ENCODE results near the gene CDK2. TPM values are rescaled to one million over a fixed set of nuclear protein-coding genes. Genes with fewer than 3 reads are reported as not detected.
"Not testable (repeated sequence)": the region's sequence is repeated elsewhere in the genome, so short reads cannot be mapped to it uniquely, and the experiment has no call there.

The CDK2 gene
- 100 to 1,000 TPM; 117 to 125 TPM for total RNA-seq
- 8.2 TPM for polyA plus RNA-seq

DNA sequence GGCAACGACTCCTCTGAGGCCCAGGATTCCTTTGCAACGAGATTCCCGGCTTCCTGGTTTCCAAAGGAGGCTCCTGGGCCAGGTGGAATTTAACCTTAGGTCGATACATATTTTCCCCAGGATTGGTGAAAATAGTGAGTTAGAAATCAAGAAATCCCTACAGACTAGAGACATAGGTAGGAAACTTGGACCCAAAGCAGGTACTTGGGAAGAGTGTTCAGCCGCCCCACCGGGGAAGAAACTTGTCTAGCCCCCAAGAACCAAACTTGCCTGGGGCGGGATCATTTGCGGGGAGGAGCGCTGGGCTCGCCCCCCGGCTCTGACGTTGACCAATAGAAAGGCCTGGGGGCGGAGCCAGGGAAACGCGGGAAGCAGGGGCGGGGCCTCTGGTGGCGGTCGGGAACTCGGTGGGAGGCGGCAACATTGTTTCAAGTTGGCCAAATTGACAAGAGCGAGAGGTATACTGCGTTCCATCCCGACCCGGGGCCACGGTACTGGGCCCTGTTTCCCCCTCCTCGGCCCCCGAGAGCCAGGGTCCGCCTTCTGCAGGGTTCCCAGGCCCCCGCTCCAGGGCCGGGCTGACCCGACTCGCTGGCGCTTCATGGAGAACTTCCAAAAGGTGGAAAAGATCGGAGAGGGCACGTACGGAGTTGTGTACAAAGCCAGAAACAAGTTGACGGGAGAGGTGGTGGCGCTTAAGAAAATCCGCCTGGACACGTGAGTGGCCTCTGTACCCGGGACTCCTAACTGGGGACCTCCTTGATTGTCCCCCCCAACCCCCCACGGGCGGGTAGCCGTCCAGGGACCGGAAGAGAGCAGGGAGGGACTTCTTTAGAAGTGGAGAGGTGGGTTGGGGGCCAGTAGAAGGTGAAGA is at the start of gene CDK2:
Gene CDK2 (plus strand): TSS at position 423 of the 874 bp plus-strand sequence. CDS start 179 bp downstream, at position 602.
- peak within 1 kb of the TSS; percentile 57 to 97 (median 88) for H3K27ac Mint-ChIP-seq
- ChIA-PET CTCF (no interaction called here), POLR2A (interaction anchor here (0.6 kb wide), 1 partner anchor 39 kb away, joined by 5 read pairs; no protein-coding TSS in a partner anchor)

DNA sequence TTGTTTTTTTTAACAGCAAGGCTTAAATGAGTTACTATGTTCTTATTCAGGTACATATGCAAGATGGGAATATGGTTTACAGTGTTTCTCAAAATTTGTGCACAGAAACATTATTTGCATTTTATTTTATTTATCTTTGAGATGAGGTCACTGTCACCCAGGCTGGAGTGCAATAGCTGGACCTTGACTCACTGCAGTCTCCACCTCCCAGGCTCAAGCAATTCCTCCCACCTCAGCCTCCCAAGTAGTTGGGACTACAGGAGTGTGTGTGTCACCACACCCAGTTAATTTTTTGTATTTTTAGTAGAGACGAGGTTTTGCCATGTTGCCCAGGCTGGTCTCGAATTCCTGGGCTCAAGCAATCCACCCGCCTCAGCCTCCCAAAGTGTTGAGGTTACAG is 47.6 kb upstream of the CDK2 start:
- H3K9me3 Mint-ChIP-seq; H3K27me3 Mint-ChIP-seq; H3K27me3 ChIP-seq (ENCODE audit: insufficient read depth, low read length, poor library complexity, severe bottlenecking); H3K36me3 ChIP-seq (ENCODE audit: insufficient read depth, low read length); H3K9me3 ChIP-seq (ENCODE audit: low read length); POLR2A ChIA-PET; DNase-seq; H3K4me3 ChIP-seq (ENCODE audit: low read length); H3K4me3 Mint-ChIP-seq; H3K27ac ChIP-seq (ENCODE audit: low read depth, low read length): not testable (repeated sequence)
- CTCF ChIA-PET = interaction anchor here (2.5 kb wide), 1 partner anchor 21 kb away, joined by 10 read pairs; no protein-coding TSS in a partner anchor
- peaks cover 40% of the 10 kb centered on the region for H3K4me1 ChIP-seq (ENCODE audit: insufficient read depth, low read length)
- peaks cover 0 to 48% (median 6%) of the 10 kb centered on the region in 3 donors for H3K36me3 Mint-ChIP-seq
- peak overlapping the region in 1 of 8 donors; percentile 29 for H3K27ac Mint-ChIP-seq
- H3K4me1 Mint-ChIP-seq = peaks cover 29 to 68% (median 40%) of the 10 kb centered on the region in 3 donors

More for the DNA sequence above, at the start of gene CDK2:
- Mint-ChIP-seq H3K36me3 (peaks cover 0 to 11% (median 0%) of the 10 kb centered on the region in 3 donors), H3K27me3 (no peaks in the 10 kb centered on the region), H3K4me3 (peak within 1 kb of the TSS; percentile 87 to 96 (median 90)), H3K4me1 (peaks cover 26 to 32% (median 29%) of the 10 kb centered on the region in 3 donors), H3K9me3 (no peaks in the 10 kb centered on the region)
- Histone ChIP-seq H3K4me1 (ENCODE audit: insufficient read depth, low read length) (peaks cover 21% of the 10 kb centered on the region), H3K27me3 (ENCODE audit: insufficient read depth, low read length, poor library complexity, severe bottlenecking) (no peaks in the 10 kb centered on the region), H3K9me3 (ENCODE audit: low read length) (no peaks in the 10 kb centered on the region), H3K4me3 (ENCODE audit: low read length) (peak within 1 kb of the TSS; percentile 82), H3K36me3 (ENCODE audit: insufficient read depth, low read length) (no peaks in the 10 kb centered on the region), H3K27ac (ENCODE audit: low read depth, low read length) (peak within 1 kb of the TSS; percentile 71)
- DNase-seq = peak; percentile 83 to 92 (median 88)

DNA sequence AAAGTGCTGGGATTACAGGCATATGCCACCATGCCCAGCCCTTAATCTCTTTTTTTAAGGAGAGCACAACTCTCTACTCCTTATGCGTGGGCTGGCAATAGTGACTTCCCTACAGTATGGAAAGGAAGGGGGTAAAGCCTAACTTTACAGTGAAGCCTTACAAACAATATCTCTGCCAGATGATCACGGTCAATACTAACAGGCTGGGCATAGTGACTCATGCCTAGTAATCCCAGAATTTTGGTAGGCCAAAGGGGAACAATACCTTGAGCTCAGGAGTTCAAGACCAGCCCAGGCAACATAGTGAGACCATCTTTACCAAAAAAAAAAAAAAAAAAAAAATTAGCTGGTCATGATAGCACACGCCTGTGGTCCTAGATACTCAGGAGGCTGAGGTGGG is 44.5 kb upstream of the CDK2 start:
- H3K4me1 ChIP-seq (ENCODE audit: insufficient read depth, low read length) = peaks cover 42% of the 10 kb centered on the region
- Mint-ChIP-seq H3K9me3 (no peaks in the 10 kb centered on the region), H3K4me1 (peaks cover 42 to 68% (median 48%) of the 10 kb centered on the region in 3 donors), H3K4me3 (no peak overlapping the region), H3K36me3 (peaks cover 0 to 44% (median 5%) of the 10 kb centered on the region in 3 donors), H3K27ac (peak overlapping the region in 4 of 8 donors; percentile 22 to 63 (median 50)), H3K27me3 (peaks cover 0 to 4% of the 10 kb centered on the region in 2 donors)
- ChIA-PET CTCF (no interaction called here), POLR2A (interaction anchor here (0.6 kb wide), 1 partner anchor 93 kb away, joined by 3 read pairs; the partner anchor contains the start of gene DNAJC14)
- H3K9me3 ChIP-seq (ENCODE audit: low read length) = no peaks in the 10 kb centered on the region
- H3K4me3 ChIP-seq (ENCODE audit: low read length) = no peak overlapping the region
- H3K36me3 ChIP-seq (ENCODE audit: insufficient read depth, low read length) = no peaks in the 10 kb centered on the region
- DNase-seq = no peak
- no peaks in the 10 kb centered on the region for H3K27me3 ChIP-seq (ENCODE audit: insufficient read depth, low read length, poor library complexity, severe bottlenecking)
- H3K27ac ChIP-seq (ENCODE audit: low read depth, low read length) = no peak overlapping the region

DNA sequence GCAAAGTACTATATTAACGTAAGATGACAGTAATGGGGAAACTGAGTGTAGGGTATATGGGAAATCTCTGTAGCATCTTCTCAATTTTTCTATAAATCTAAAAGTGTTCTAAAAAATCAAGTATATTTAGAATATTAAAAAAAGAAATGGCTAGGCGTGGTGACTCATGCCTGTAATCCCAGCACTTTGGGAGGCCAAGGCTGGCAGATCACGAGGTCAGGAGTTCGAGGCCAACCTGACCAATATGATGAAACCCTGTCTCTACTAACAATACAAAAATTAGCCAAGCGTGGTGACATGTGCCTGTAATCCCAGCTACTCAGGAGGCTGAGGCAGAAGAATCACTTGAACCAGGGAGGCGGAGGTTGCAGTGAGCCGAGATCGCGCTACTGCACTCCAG is 43.0 kb upstream of the CDK2 start:
- H3K27ac ChIP-seq (ENCODE audit: low read depth, low read length); H3K36me3 ChIP-seq (ENCODE audit: insufficient read depth, low read length); H3K9me3 Mint-ChIP-seq; H3K27me3 ChIP-seq (ENCODE audit: insufficient read depth, low read length, poor library complexity, severe bottlenecking); H3K27me3 Mint-ChIP-seq; DNase-seq; H3K4me3 ChIP-seq (ENCODE audit: low read length); POLR2A ChIA-PET; H3K9me3 ChIP-seq (ENCODE audit: low read length): not testable (repeated sequence)
- Mint-ChIP-seq H3K27ac (peak overlapping the region in 4 of 8 donors; percentile 19 to 79 (median 62)), H3K36me3 (peaks cover 0 to 48% (median 5%) of the 10 kb centered on the region in 3 donors), H3K4me3 (peak overlapping the region in 1 of 7 donors; percentile 64), H3K4me1 (peaks cover 46 to 69% (median 48%) of the 10 kb centered on the region in 3 donors)
- H3K4me1 ChIP-seq (ENCODE audit: insufficient read depth, low read length) = peaks cover 42% of the 10 kb centered on the region
- CTCF ChIA-PET = interaction anchor here (0.7 to 8.7 kb wide), 2 partner anchors 14 to 185 kb away, joined by 3 to 96 read pairs; no protein-coding TSS in a partner anchor

DNA sequence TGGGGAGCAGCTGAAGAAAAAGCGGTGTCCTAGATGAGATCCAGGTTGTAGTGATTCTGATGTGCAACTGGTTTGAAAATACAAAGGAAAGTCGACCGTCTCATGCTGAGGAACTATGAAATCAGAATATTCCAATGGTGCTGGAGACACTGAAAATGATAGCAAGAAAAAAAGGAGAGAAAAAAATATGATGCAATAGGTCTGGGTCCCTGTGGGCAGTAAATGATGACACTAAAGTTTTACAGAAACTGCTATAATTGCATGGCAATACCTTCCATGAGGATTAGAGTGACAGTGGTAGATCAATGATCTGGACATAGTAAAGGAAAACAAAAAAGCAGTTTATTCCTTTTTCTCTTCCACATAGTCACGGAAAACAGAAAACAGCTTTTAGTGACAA is 41.3 kb upstream of the CDK2 start:
- H3K36me3 Mint-ChIP-seq = peaks cover 0 to 43% (median 5%) of the 10 kb centered on the region in 3 donors
- peak overlapping the region; percentile 5 to 100 (median 97) for H3K4me3 Mint-ChIP-seq
- no peak overlapping the region for H3K27ac ChIP-seq (ENCODE audit: low read depth, low read length)
- H3K27me3 Mint-ChIP-seq = peaks cover 0 to 6% of the 10 kb centered on the region in 2 donors
- ChIA-PET POLR2A (interaction anchor here (1.3 to 1.4 kb wide), 2 partner anchors 48 to 96 kb away, joined by 6 to 12 read pairs; partner anchors contain the start of genes DNAJC14 and RAB5B), CTCF (interaction anchor here (0.9 to 8.7 kb wide), 8 partner anchors 10 to 186 kb away, joined by 3 to 96 read pairs (median 4); partner anchors contain the start of gene DNAJC14)
- H3K9me3 ChIP-seq (ENCODE audit: low read length) = no peaks in the 10 kb centered on the region
- DNase-seq = no peak
- H3K27ac Mint-ChIP-seq = peak overlapping the region in 7 of 8 donors; percentile 91 to 99 (median 97)
- peak overlapping the region; percentile 11 for H3K4me3 ChIP-seq (ENCODE audit: low read length)
- peaks cover 56 to 70% (median 63%) of the 10 kb centered on the region in 3 donors for H3K4me1 Mint-ChIP-seq
- H3K36me3 ChIP-seq (ENCODE audit: insufficient read depth, low read length) = no peaks in the 10 kb centered on the region
- no peaks in the 10 kb centered on the region for H3K9me3 Mint-ChIP-seq
- H3K4me1 ChIP-seq (ENCODE audit: insufficient read depth, low read length) = peaks cover 51% of the 10 kb centered on the region
- H3K27me3 ChIP-seq (ENCODE audit: insufficient read depth, low read length, poor library complexity, severe bottlenecking) = no peaks in the 10 kb centered on the region

DNA sequence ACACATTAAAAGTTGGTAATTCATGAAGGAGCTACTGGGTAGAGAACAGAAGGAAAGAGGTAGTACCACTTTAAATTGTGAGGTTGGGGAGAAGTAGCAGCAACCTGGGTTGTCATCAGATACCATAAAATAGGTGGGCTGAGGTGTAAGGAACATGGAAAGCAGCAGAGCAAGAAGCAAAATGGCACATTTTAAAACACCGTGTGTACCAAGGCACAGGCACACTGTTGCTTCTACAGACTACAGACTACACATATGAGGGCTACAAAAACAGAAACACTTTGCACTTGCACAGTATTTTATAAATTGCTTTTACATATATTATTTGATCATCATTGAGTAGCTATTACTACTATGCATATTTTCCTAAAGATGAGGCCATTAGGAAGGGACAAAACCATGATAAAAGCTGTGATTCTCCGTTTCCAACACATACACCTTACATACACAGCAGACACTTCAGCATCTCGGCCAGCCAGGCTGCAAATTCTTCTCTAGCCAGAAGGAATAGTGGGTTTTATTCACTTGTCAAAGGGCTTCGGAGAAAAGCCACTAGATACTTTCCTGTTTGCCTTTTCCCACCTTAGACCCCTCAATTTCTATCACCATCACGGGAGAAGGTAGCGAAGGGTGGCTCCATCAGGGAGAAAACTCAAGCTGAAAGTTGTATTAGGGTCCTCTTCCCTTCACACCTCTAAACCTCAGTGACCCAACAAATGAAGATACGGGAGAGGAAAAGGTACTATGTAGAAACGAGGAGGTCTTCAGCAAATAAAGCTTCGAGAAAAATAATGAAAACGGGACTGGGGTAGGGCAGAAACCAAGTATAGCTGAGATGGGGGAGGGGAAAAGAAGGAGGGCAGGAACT is 40.5 kb upstream of the CDK2 start:
- Histone ChIP-seq H3K9me3 (ENCODE audit: low read length) (no peaks in the 10 kb centered on the region), H3K36me3 (ENCODE audit: insufficient read depth, low read length) (no peaks in the 10 kb centered on the region), H3K27me3 (ENCODE audit: insufficient read depth, low read length, poor library complexity, severe bottlenecking) (no peaks in the 10 kb centered on the region), H3K4me1 (ENCODE audit: insufficient read depth, low read length) (peaks cover 54% of the 10 kb centered on the region), H3K27ac (ENCODE audit: low read depth, low read length) (peak overlapping the region; percentile 79), H3K4me3 (ENCODE audit: low read length) (peak overlapping the region; percentile 83)
- peak overlapping the region; percentile 94 to 100 (median 97) for H3K4me3 Mint-ChIP-seq
- peaks cover 0 to 47% (median 5%) of the 10 kb centered on the region in 3 donors for H3K36me3 Mint-ChIP-seq
- ChIA-PET CTCF (interaction anchor here (0.6 to 8.7 kb wide), 16 partner anchors 9 to 187 kb away, joined by 3 to 96 read pairs (median 4); partner anchors contain the start of genes DNAJC14, ORMDL2, RAB5B and SARNP), POLR2A (interaction anchor here (0.7 to 3.2 kb wide), 6 partner anchors 13 to 108 kb away, joined by 3 to 18 read pairs (median 6); partner anchors contain the start of genes DNAJC14, ORMDL2, RAB5B and SARNP)
- no peaks in the 10 kb centered on the region for H3K9me3 Mint-ChIP-seq
- no peak for DNase-seq
- H3K4me1 Mint-ChIP-seq = peaks cover 58 to 69% (median 64%) of the 10 kb centered on the region in 3 donors
- H3K27me3 Mint-ChIP-seq = peaks cover 0 to 6% of the 10 kb centered on the region in 2 donors
- peak overlapping the region; percentile 91 to 99 (median 96) for H3K27ac Mint-ChIP-seq
